IMR-90 (cell line): ENCODE measurements around the gene SPAG9. TPM values are rescaled to one million over a fixed set of nuclear protein-coding genes. Genes with fewer than 3 reads are reported as not detected.

Experiments
- ATAC-seq: fragments of 200-7000 bp; cut with Tn5 transposase; 2 replicates; pipeline ENCODE4 v1.9.1; 2020; ENCODE audit warnings: low read depth, mild to moderate bottlenecking, moderate library complexity
- BruUV-seq: library from RNA; stranded (reverse); fragments of 400-500 nt; replicated peaks from 2 replicates; lab custom pipeline; 2021; lab: Mats Ljungman, UMichigan
- CTCF ChIA-PET: fragments of 300-600 bp; formaldehyde crosslinking; extraction: SDS; loops from one replicate; lab custom pipeline; 2021; ENCODE audit warnings: antibody characterized with exemption; lab: Yijun Ruan, JAX
- POLR2A ChIA-PET: fragments of 300-600 bp; sonication (Branson Sonifier 250); formaldehyde crosslinking; loops from one replicate; lab custom pipeline; 2022; ENCODE audit warnings: antibody characterized with exemption; ENCODE audit not compliant: unreplicated experiment; lab: Charles Lee
- DNase-seq: peaks from one replicate; pipeline ENCODE4 v3.0.0; 2013
- H2AFZ ChIP-seq: replicated peaks from 2 replicates; pipeline ENCODE3; 2013; ENCODE audit warnings: low read length, mild to moderate bottlenecking; ENCODE audit not compliant: poor library complexity
- H2AK5ac ChIP-seq: 2 replicates; pipeline ENCODE4 v1.6.1; 2013; ENCODE audit warnings: low read depth, low read length, inconsistent platforms
- H2AK9ac ChIP-seq: replicated peaks from 2 replicates; pipeline ENCODE3; 2013; ENCODE audit warnings: mild to moderate bottlenecking, low read depth, low read length, moderate library complexity; ENCODE audit not compliant: poor library complexity
- H2BK120ac ChIP-seq: 2 replicates; pipeline ENCODE4 v1.6.1; 2013; ENCODE audit warnings: low read depth, low read length, inconsistent platforms
- H2BK15ac ChIP-seq: 3 replicates; pipeline ENCODE4 v1.6.1; 2013; ENCODE audit warnings: low read depth, low read length, inconsistent platforms
- H2BK20ac ChIP-seq: 2 replicates; pipeline ENCODE4 v1.6.1; 2013; ENCODE audit warnings: low read depth, mild to moderate bottlenecking, inconsistent platforms, low read length, moderate library complexity
- H2BK5ac ChIP-seq: 2 replicates; pipeline ENCODE4 v1.6.1; 2013; ENCODE audit warnings: mild to moderate bottlenecking, low read depth, low read length, inconsistent platforms; ENCODE audit not compliant: poor library complexity, severe bottlenecking
- H3K14ac ChIP-seq: replicated peaks from 2 replicates; pipeline ENCODE4 v1.6.1; 2013; ENCODE audit warnings: low read depth, low read length, inconsistent platforms
- H3K18ac ChIP-seq: 2 replicates; pipeline ENCODE4 v1.6.1; 2013; ENCODE audit warnings: low read depth, low read length, control low read depth
- H3K23ac ChIP-seq: 2 replicates; pipeline ENCODE4 v1.6.1; 2013; ENCODE audit warnings: low read depth, low read length, inconsistent platforms
- H3K27ac ChIP-seq: 2 replicates; pipeline ENCODE4 v1.5.1; 2013; ENCODE audit warnings: mild to moderate bottlenecking, control low read depth, low read length; ENCODE audit not compliant: insufficient read depth
- H3K27me3 ChIP-seq: 2 replicates; pipeline ENCODE4 v1.6.1; 2013; ENCODE audit warnings: low read length; ENCODE audit not compliant: control insufficient read depth, insufficient read depth
- H3K36me3 ChIP-seq: 2 replicates; pipeline ENCODE4 v1.6.1; 2013; ENCODE audit warnings: low read length, mixed read lengths; ENCODE audit not compliant: control insufficient read depth, insufficient read depth
- H3K4ac ChIP-seq: 2 replicates; pipeline ENCODE4 v1.6.1; 2013; ENCODE audit warnings: low read depth, low read length, inconsistent platforms
- H3K4me1 ChIP-seq: 2 replicates; pipeline ENCODE4 v1.6.1; 2013; ENCODE audit warnings: low read length, mixed read lengths; ENCODE audit not compliant: control insufficient read depth, insufficient read depth
- H3K4me2 ChIP-seq: 2 replicates; pipeline ENCODE4 v1.6.1; 2013; ENCODE audit warnings: low read depth, mild to moderate bottlenecking, control low read depth, low read length, moderate library complexity
- H3K4me3 ChIP-seq: 2 replicates; pipeline ENCODE4 v1.5.1; 2013; ENCODE audit warnings: low read depth, mild to moderate bottlenecking, control low read depth, low read length, moderate library complexity; ENCODE audit not compliant: insufficient read depth
- H3K56ac ChIP-seq: 2 replicates; pipeline ENCODE4 v1.6.1; 2013; ENCODE audit warnings: low read length, inconsistent platforms; ENCODE audit not compliant: insufficient read depth; ENCODE audit errors: extremely low read depth
- H3K79me1 ChIP-seq, 2 experiments: 2 replicates each; pipeline ENCODE4 v1.6.1; 2013; ENCODE audit warnings: low read length in 2 of 2, inconsistent platforms in 1 of 2, low read depth in 1 of 2
- H3K9ac ChIP-seq: 2 replicates; pipeline ENCODE4 v1.6.1; 2013; ENCODE audit warnings: low read depth, low read length, control low read depth
- H3K9me1 ChIP-seq: 2 replicates; pipeline ENCODE4 v1.6.1; 2013; ENCODE audit warnings: low read length, inconsistent platforms; ENCODE audit not compliant: insufficient read depth
- H3K9me3 ChIP-seq: 2 replicates; pipeline ENCODE4 v1.6.1; 2013; ENCODE audit warnings: low read length; ENCODE audit not compliant: control insufficient read depth, insufficient read depth
- H4K20me1 ChIP-seq: 2 replicates; pipeline ENCODE4 v1.6.1; 2013; ENCODE audit warnings: low read length, inconsistent platforms; ENCODE audit not compliant: insufficient read depth
- H4K5ac ChIP-seq: 2 replicates; pipeline ENCODE4 v1.6.1; 2013; ENCODE audit warnings: mild to moderate bottlenecking, low read depth, low read length, control low read depth
- H4K8ac ChIP-seq, 2 experiments: 2 replicates each; pipeline ENCODE4 v1.6.1; 2013; ENCODE audit warnings: low read depth in 2 of 2, low read length in 2 of 2, control low read depth in 1 of 2, inconsistent platforms in 1 of 2
- H4K91ac ChIP-seq: 2 replicates; pipeline ENCODE4 v1.6.1; 2013; ENCODE audit warnings: low read depth, low read length, inconsistent platforms; ENCODE audit not compliant: insufficient read depth
- ELK1 ChIP-seq: fragments of 150-350 bp; IDR thresholded peaks from 2 replicates; pipeline ENCODE4 v1.6.1; 2016; ENCODE audit warnings: low read depth, mild to moderate bottlenecking, low read length, moderate library complexity, borderline replicate concordance
- FOS ChIP-seq: fragments of 150-350 bp; IDR thresholded peaks from 2 replicates; pipeline ENCODE4 v1.6.1; 2016; ENCODE audit warnings: low read depth, low read length
- MAZ ChIP-seq: IDR thresholded peaks from 2 replicates; pipeline ENCODE4 v1.6.1; 2012; ENCODE audit warnings: low read depth, mild to moderate bottlenecking, low read length, improper control_type of control experiment, moderate library complexity, borderline replicate concordance
- MXI1 ChIP-seq: IDR thresholded peaks from 2 replicates; pipeline ENCODE4 v1.6.1; 2012; ENCODE audit warnings: low read depth, mild to moderate bottlenecking, low read length, moderate library complexity, borderline replicate concordance
- NFE2L2 ChIP-seq: fragments of 150-350 bp; IDR thresholded peaks from 2 replicates; pipeline ENCODE4 v1.6.1; 2016; ENCODE audit warnings: low read depth, mild to moderate bottlenecking, low read length
- POLR2A ChIP-seq: IDR thresholded peaks from 2 replicates; pipeline ENCODE4 v1.6.1; 2012; ENCODE audit warnings: mild to moderate bottlenecking, low read depth, low read length
- RAD21 ChIP-seq: IDR thresholded peaks from 2 replicates; pipeline ENCODE4 v1.6.1; 2012; ENCODE audit warnings: low read length, improper control_type of control experiment
- RCOR1 ChIP-seq: IDR thresholded peaks from 2 replicates; pipeline ENCODE4 v1.6.1; 2012; ENCODE audit warnings: mild to moderate bottlenecking, low read length, improper control_type of control experiment; ENCODE audit not compliant: insufficient replicate concordance
- SMC3 ChIP-seq: fragments of 150-350 bp; IDR thresholded peaks from 2 replicates; pipeline ENCODE4 v1.6.1; 2016; ENCODE audit warnings: low read depth, mild to moderate bottlenecking, antibody characterized with exemption, low read length, moderate library complexity
- WGBS, 2 experiments: methylation state at CpG; one replicate each; pipeline versions ENCODE4 v1.1.5 to v1.1.7; 2013; ENCODE audit warnings: missing lambda C conversion rate in 2 of 2; ENCODE audit not compliant: insufficient read length in 1 of 2; ENCODE audit errors: extremely low coverage in 2 of 2; 5-methylcytosine and 5-hydroxymethylcytosine counted together
- dilution Hi-C: fragments of 300-500 bp; cut with HindIII; formaldehyde crosslinking; loops from one replicate; pipeline ENCODE4 v1.14.3; 2018; ENCODE audit warnings: low sequenced_read_pairs; ENCODE audit not compliant: unreplicated experiment
- in situ Hi-C: fragments of 300-500 bp; cut with MboI; formaldehyde crosslinking; loops from 3 replicates; pipeline ENCODE4 v1.14.3; 2019; ENCODE audit warnings: low sequenced_read_pairs, inconsistent platforms, mixed read lengths
- intact Hi-C: fragments of 100-400 bp; cut with micrococcal nuclease; formaldehyde crosslinking; loops from 2 replicates; pipeline ENCODE4 v1.10.0; 2022
- polyA plus RNA-seq, 3 experiments: library from polyadenylated mRNA; depleted of rRNA; stranded (reverse); fragments of >200 nt; gene quantifications; 2 replicates each; pipeline ENCODE4 v1.2.3, GENCODE V29; 2012; ENCODE audit warnings: low replicate concordance in 1 of 3
- total RNA-seq: library from RNA; depleted of rRNA; stranded (reverse); fragments of >200 nt; gene quantifications from 2 replicates; pipeline ENCODE4 v1.2.3, GENCODE V29; 2012

SPAG9 gene
- total and polyA plus RNA-seq, 2 of the 4 experiments (the other 2 are of a cell fraction) = 26.7 to 75.5 TPM

- H4K8ac ChIP-seq = no peak overlapping the region
- no peak overlapping the region for H3K18ac ChIP-seq
- no peak for DNase-seq
- H3K27ac ChIP-seq = no peak overlapping the region
- H3K9me1 ChIP-seq = peaks cover 2% of the 10 kb centered on the region
- no peak overlapping the region for H3K9ac ChIP-seq
- no peak overlapping the region for H3K4ac ChIP-seq
- no peak overlapping the region for H2AK5ac ChIP-seq
- H4K5ac ChIP-seq = no peak overlapping the region
- H2BK20ac ChIP-seq = no peak overlapping the region
- H3K27me3 ChIP-seq = no peaks in the 10 kb centered on the region
- H2BK120ac ChIP-seq = no peak overlapping the region
- no peaks in the 10 kb centered on the region for H4K20me1 ChIP-seq
- no peak overlapping the region for H2BK5ac ChIP-seq
- CTCF ChIA-PET = no interaction called here
- H3K4me3 ChIP-seq = no peak overlapping the region
- no peak overlapping the region for H2AFZ ChIP-seq
- H2AK9ac ChIP-seq = no peak overlapping the region
- H4K91ac ChIP-seq = no peak overlapping the region
- no TSS peak for BruUV-seq
- TF ChIP-seq NFE2L2 (no peak), SMC3 (no peak), POLR2A (no peak), RAD21 (no peak), MAZ (no peak), MXI1 (no peak), FOS (no peak), RCOR1 (no peak), ELK1 (no peak)
- no peak overlapping the region for H2BK15ac ChIP-seq
- 86% methylated on average over 1 of the region's 2 CpGs; no CpG with 5 or more reads in 1 of the 2 experiments for WGBS, 2 experiments
- H3K9me3 ChIP-seq = no peaks in the 10 kb centered on the region
- H3K4me1 ChIP-seq = peaks cover 8% of the 10 kb centered on the region
- ATAC-seq = no peak
- H3K56ac ChIP-seq = no peak overlapping the region
- intact Hi-C loops (no loop called here), in situ Hi-C loops (no loop called here), dilution Hi-C loops (no loop called here)
- no peaks in the 10 kb centered on the region for H3K36me3 ChIP-seq
- H3K14ac ChIP-seq = no peak overlapping the region
- no peaks in the 10 kb centered on the region for H3K79me1 ChIP-seq
- POLR2A ChIA-PET = no interaction called here
- H3K23ac ChIP-seq = no peak overlapping the region
- no peak overlapping the region for H3K4me2 ChIP-seq
Observed at GRCh38 chr17:50923611-50924010, 197.1 kb downstream of the SPAG9 start.
